GM12874 (cell line): ENCODE results near the gene OR52M1.

Experiments used
- TF ChIP-seq, protein P1 (sequence below): IDR thresholded peaks from 2 replicates; pipeline ENCODE4 v1.5.1; 2011; ENCODE audit warnings: low read depth, mild to moderate bottlenecking, control low read depth, low read length, moderate library complexity; ENCODE audit not compliant: insufficient read depth

OR52M1 gene

GRCh38 chr11:4577761-4578160, 32.8 kb downstream of the OR52M1 start:
- TF ChIP-seq, protein P1, sequence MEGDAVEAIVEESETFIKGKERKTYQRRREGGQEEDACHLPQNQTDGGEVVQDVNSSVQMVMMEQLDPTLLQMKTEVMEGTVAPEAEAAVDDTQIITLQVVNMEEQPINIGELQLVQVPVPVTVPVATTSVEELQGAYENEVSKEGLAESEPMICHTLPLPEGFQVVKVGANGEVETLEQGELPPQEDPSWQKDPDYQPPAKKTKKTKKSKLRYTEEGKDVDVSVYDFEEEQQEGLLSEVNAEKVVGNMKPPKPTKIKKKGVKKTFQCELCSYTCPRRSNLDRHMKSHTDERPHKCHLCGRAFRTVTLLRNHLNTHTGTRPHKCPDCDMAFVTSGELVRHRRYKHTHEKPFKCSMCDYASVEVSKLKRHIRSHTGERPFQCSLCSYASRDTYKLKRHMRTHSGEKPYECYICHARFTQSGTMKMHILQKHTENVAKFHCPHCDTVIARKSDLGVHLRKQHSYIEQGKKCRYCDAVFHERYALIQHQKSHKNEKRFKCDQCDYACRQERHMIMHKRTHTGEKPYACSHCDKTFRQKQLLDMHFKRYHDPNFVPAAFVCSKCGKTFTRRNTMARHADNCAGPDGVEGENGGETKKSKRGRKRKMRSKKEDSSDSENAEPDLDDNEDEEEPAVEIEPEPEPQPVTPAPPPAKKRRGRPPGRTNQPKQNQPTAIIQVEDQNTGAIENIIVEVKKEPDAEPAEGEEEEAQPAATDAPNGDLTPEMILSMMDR = no peak

- TF ChIP-seq, protein P1 = no peak
Measured at GRCh38 chr11:4578624-4579023, 33.6 kb downstream of the OR52M1 start.

DNA sequence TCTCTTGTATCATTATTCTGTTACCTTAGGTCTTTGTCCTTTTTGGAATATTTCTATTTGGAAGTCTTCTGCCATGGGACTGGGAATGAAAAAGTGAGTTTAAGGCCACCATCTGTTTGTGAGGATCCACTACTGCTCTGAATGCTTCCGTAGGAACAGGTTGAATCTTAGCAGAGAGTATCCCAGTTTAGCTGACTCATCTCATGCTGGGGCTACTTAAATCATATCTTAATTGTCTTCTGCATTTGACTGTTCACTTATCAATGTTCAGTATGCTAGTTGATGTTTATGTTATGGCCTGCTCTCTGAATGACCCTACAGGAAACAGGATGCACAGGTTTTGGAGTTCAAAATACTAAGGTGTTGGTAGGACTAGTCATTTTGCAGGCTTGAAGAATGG, 35.1 kb downstream of the OR52M1 start:
- TF ChIP-seq, protein P1 = no peak

GRCh38 chr11:4581443-4581842, 36.5 kb downstream of the OR52M1 start, which contains the start of gene OR52I2:
Gene OR52I2, plus strand, starts transcription at chr11:4581743.
- TF ChIP-seq, protein P1 = no peak

DNA sequence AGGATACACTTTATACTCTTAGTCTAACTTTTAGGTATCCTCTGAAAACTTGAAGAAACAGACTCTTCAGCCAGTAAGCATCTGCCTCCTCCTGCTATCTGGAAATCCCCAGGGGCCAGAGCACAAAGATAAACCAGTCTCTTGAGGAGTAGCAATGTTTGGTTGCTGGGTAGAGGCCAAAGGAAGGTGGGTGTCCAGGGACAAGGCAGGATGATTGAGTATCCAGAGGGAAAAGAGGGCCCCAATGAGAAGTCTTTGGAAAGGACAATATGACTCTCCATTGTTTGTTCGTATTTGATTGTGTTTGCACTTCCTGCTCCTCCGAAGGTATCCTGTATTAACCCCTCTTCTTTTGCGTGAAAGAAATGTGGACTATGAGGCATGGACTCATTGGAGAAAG, 44.0 kb downstream of the OR52M1 start:
- TF ChIP-seq, protein P1 = no peak

DNA sequence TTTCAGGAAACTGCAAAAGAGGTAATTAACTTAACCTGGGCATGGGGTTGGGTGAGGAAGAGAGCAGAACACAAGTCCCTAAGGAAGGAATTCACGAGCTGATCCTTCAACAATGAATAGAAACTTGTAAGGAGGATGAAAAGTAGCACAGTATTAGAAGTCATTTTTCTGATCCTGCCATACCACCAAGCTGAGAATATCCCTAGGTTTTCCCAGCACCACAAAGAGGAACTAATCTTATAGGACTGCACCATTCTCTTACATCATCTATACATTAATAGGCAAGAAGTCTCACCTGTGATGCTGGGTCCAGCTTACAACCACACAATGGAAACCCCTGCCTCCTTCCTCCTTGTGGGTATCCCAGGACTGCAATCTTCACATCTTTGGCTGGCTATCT, 48.7 kb downstream of the OR52M1 start, which contains the start of gene OR52I1:
TSS of gene OR52I1 (plus strand) at position 301 of the 400 bp plus-strand sequence. CDS start at position 301, 0 bp downstream.
- TF ChIP-seq, protein P1 = no peak
